ENCODE results near the gene GAPDH. TPM values are rescaled to one million over a fixed set of nuclear protein-coding genes. Genes with fewer than 3 reads are reported as not detected.
A peak's percentile ranks its signal among the peaks of the same experiment; 100 is the strongest.

GAPDH gene
- polyA plus RNA-seq, 1 experiment, result 9,160 TPM

- H3K27ac ChIP-seq (ENCODE audit: low read depth, low read length), result peak overlapping the region; percentile 75
- no peaks in the 10 kb centered on the region for H3K9me3 ChIP-seq (ENCODE audit: control insufficient read depth, insufficient read depth, low read length)
- POLR2A ChIA-PET, result interaction anchor here (0.7 to 11.1 kb wide), 3 partner anchors 14 to 81 kb away, joined by 3 to 218 read pairs (median 5); partner anchors contain the start of gene GAPDH
- DNase-seq (ENCODE audit: low read depth, low spot score), result no peak
- TF ChIP-seq, protein P1, sequence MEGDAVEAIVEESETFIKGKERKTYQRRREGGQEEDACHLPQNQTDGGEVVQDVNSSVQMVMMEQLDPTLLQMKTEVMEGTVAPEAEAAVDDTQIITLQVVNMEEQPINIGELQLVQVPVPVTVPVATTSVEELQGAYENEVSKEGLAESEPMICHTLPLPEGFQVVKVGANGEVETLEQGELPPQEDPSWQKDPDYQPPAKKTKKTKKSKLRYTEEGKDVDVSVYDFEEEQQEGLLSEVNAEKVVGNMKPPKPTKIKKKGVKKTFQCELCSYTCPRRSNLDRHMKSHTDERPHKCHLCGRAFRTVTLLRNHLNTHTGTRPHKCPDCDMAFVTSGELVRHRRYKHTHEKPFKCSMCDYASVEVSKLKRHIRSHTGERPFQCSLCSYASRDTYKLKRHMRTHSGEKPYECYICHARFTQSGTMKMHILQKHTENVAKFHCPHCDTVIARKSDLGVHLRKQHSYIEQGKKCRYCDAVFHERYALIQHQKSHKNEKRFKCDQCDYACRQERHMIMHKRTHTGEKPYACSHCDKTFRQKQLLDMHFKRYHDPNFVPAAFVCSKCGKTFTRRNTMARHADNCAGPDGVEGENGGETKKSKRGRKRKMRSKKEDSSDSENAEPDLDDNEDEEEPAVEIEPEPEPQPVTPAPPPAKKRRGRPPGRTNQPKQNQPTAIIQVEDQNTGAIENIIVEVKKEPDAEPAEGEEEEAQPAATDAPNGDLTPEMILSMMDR (IDR thresholded peaks at IDR 0.05; ENCODE audit: low read depth, low read length), result no peak
- H3K27me3 ChIP-seq (ENCODE audit: control insufficient read depth, insufficient read depth, low read length), result no peaks in the 10 kb centered on the region
- CTCF ChIA-PET, result interaction anchor here (0.6 to 10.3 kb wide), 7 partner anchors 10 to 318 kb away, joined by 3 to 103 read pairs (median 3); partner anchors contain the start of gene ZNF384
- 0 out of 2 replicates have a peak overlapping the region, but pooled peaks have one; percentile 20 for H3K4me3 ChIP-seq (ENCODE audit: low read depth, low read length)
Measured at GRCh38 chr12:6551496-6552139, 17.3 kb downstream of the GAPDH start.

DNA sequence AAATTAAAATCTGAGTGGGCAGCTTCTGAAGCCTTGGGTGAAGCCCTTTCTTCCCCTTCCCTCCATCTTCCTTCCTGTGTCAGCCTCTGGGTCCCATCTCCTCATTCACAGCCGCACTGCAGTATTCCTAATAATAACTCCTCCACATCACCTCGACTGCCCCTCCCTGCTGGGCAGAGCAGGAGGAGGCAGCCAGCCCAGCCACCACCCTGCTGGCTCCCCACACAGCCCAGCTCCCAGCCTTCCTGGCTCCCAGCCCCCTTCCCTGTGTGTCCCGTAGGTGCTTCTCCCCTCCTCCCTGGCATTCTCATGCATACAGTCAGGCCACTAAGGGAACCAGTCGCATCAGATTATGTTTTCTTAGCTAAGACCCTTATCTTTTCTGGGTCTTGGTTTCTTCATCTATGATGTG lies 17.8 kb downstream of the GAPDH start:
- POLR2A ChIA-PET, result interaction anchor here (1.3 to 11.1 kb wide), 3 partner anchors 15 to 20 kb away, joined by 3 to 218 read pairs (median 5); partner anchors contain the start of genes GAPDH and NOP2
- Histone ChIP-seq H3K27me3 (ENCODE audit: control insufficient read depth, insufficient read depth, low read length) (no peaks in the 10 kb centered on the region), H3K9me3 (ENCODE audit: control insufficient read depth, insufficient read depth, low read length) (no peaks in the 10 kb centered on the region), H3K4me3 (ENCODE audit: low read depth, low read length) (peak overlapping the region; percentile 20; the same call in 1 of the 2 replicates), H3K27ac (ENCODE audit: low read depth, low read length) (peak overlapping the region; percentile 75)
- DNase-seq (ENCODE audit: low read depth, low spot score), result no peak
- CTCF ChIA-PET, result interaction anchor here (0.6 to 10.3 kb wide), 7 partner anchors 9 to 318 kb away, joined by 3 to 103 read pairs (median 3); partner anchors contain the start of gene ZNF384
- TF ChIP-seq, protein P1 (IDR thresholded peaks at IDR 0.05; ENCODE audit: low read depth, low read length), result no peak

DNA sequence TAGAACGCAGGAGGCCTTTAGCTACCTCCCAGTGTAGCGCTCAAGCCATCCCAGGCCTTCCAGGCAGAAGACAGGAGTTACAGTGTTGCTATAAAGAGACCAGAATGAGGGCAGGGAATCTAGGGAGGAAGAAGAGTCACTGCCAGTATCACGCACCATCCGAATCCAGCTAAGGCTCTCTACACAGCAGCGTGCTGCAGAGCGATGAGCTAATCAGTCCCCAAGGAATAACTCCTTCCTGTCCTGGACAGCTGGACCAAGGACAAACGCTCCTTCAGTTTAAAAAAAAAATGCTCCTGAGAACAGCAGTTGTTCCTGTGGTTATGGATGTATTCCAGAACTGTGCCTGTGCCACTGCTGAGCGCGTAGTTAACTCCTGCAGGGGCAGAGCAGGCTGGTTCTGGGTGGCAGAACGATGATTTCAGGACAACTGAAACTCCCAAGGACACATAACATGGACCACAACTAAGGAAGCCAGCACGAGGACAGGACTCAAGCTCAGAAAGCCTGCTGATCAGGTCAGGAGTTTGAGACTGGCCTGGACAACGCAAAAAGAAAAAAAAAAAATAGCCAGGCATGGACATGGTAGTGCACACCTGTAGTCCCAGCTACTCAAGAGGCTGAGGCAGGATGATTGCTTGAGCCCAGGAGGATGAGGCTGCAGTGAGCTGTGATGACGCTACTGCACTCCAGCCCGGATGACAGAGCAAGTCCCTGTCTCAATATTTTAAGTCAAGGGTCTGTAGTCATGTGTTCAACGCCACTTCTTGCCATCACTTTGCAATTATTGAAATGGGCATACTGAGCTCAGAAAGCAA lies 18.9 kb downstream of the GAPDH start:
- H3K4me3 ChIP-seq (ENCODE audit: low read depth, low read length), result peak overlapping the region; percentile 84
- peak overlapping the region; percentile 39 for H3K27ac ChIP-seq (ENCODE audit: low read depth, low read length)
- ChIA-PET POLR2A (interaction anchor here (0.6 to 11.1 kb wide), 5 partner anchors 15 to 82 kb away, joined by 3 to 218 read pairs (median 4); partner anchors contain the start of genes GAPDH, NOP2 and VAMP1), CTCF (interaction anchor here (0.7 to 10.3 kb wide), 12 partner anchors 10 to 565 kb away, joined by 3 to 103 read pairs (median 4); partner anchors contain the start of gene MLF2)
- no peaks in the 10 kb centered on the region for H3K9me3 ChIP-seq (ENCODE audit: control insufficient read depth, insufficient read depth, low read length)
- no peaks in the 10 kb centered on the region for H3K27me3 ChIP-seq (ENCODE audit: control insufficient read depth, insufficient read depth, low read length)
- TF ChIP-seq, protein P1 (IDR thresholded peaks at IDR 0.05; ENCODE audit: low read depth, low read length), result no peak
- no peak for DNase-seq (ENCODE audit: low read depth, low spot score)

GRCh38 chr12:6554168-6555017 lies 20.1 kb downstream of the GAPDH start:
- Histone ChIP-seq H3K4me3 (ENCODE audit: low read depth, low read length) (peak overlapping the region; percentile 84), H3K9me3 (ENCODE audit: control insufficient read depth, insufficient read depth, low read length) (no peaks in the 10 kb centered on the region), H3K27me3 (ENCODE audit: control insufficient read depth, insufficient read depth, low read length) (no peaks in the 10 kb centered on the region), H3K27ac (ENCODE audit: low read depth, low read length) (peak overlapping the region; percentile 39)
- TF ChIP-seq, protein P1 (IDR thresholded peaks at IDR 0.05; ENCODE audit: low read depth, low read length), result peak; percentile 65
- ChIA-PET CTCF (interaction anchor here (0.8 to 10.3 kb wide), 6 partner anchors 9 to 566 kb away, joined by 3 to 103 read pairs (median 6); partner anchors contain the start of gene MLF2), POLR2A (interaction anchor here (0.6 to 11.1 kb wide), 7 partner anchors 14 to 145 kb away, joined by 3 to 218 read pairs (median 3); partner anchors contain the start of genes GAPDH, NOP2 and VAMP1)
- DNase-seq (ENCODE audit: low read depth, low spot score), result no peak

Data from AG04450 (cell line).